B cell (primary cell): ENCODE results near the gene GDI2. TPM values are rescaled to one million over a fixed set of nuclear protein-coding genes. Genes with fewer than 3 reads are reported as not detected.

Experiments used
- ATAC-seq: fragments of 200-7000 bp; cut with Tn5 transposase; one replicate; pipeline ENCODE4 v1.10.0; 2021; ENCODE audit warnings: low read depth, mild to moderate bottlenecking, moderate number of reproducible peaks, moderate library complexity
- CTCF ChIA-PET: fragments of 350-600 bp; sonication (Branson Sonifier 250); formaldehyde crosslinking; loops from one replicate; lab custom pipeline; 2021; ENCODE audit warnings: antibody characterized with exemption, inconsistent platforms; lab: Charles Lee
- POLR2A ChIA-PET: fragments of 350-600 bp; sonication (Branson Sonifier 250); formaldehyde crosslinking; loops from one replicate; lab custom pipeline; 2021; ENCODE audit warnings: antibody characterized with exemption; lab: Charles Lee
- DNase-seq: peaks from one replicate; pipeline ENCODE4 v3.0.0; 2013
- H2AFZ ChIP-seq: 2 replicates; pipeline ENCODE4 v1.6.1; 2012; ENCODE audit warnings: mild to moderate bottlenecking, low read depth, low read length; ENCODE audit not compliant: insufficient read depth, poor library complexity, severe bottlenecking
- H3K27ac ChIP-seq, 2 donors: 1 replicate in 1 of 2; 2 replicates in 1 of 2; pipeline ENCODE4 v1.5.1; 2012 to 2013; ENCODE audit warnings: low read length in 2 of 2, mild to moderate bottlenecking in 2 of 2, moderate library complexity in 1 of 2
- H3K27me3 ChIP-seq, 4 experiments: fragments of 200-600 bp in 1 of 4; sonication (generic) in 1 of 4; replicated peaks in 1 of 4; 1 replicate in 2 of 4; 2 replicates in 2 of 4; pipeline versions ENCODE4 v1.6.1 to v1.7.0; 2013 to 2016; ENCODE audit warnings: low read length in 3 of 4, mild to moderate bottlenecking in 2 of 4, mixed read lengths in 1 of 4, moderate library complexity in 1 of 4; ENCODE audit not compliant: insufficient read depth in 4 of 4, control insufficient read depth in 3 of 4; ENCODE audit errors: control extremely low read depth in 1 of 4
- H3K36me3 ChIP-seq, 2 experiments: replicated peaks in 1 of 2; 1 replicate in 1 of 2; 2 replicates in 1 of 2; pipeline versions ENCODE4 v1.6.1 to v1.7.1; 2013; ENCODE audit warnings: low read length in 1 of 2; ENCODE audit not compliant: insufficient read depth in 2 of 2, control insufficient read depth in 1 of 2; ENCODE audit errors: control extremely low read depth in 1 of 2, extremely low read depth in 1 of 2
- H3K4me1 ChIP-seq, 2 donors: fragments of 200-600 bp in 1 of 2; sonication (generic) in 1 of 2; 1 replicate in 1 of 2; 2 replicates in 1 of 2; pipeline versions ENCODE4 v1.5.1 to v1.6.1; 2013 to 2017; ENCODE audit warnings: low read length in 2 of 2; ENCODE audit not compliant: control insufficient read depth in 2 of 2, insufficient read depth in 2 of 2
- H3K4me2 ChIP-seq: replicated peaks from 2 replicates; pipeline ENCODE3; 2012; ENCODE audit warnings: mild to moderate bottlenecking, low read depth, low read length; ENCODE audit not compliant: poor library complexity, severe bottlenecking
- H3K4me3 ChIP-seq, 5 experiments: fragments of 200-600 bp in 1 of 5; sonication (generic) in 1 of 5; 1 replicate in 3 of 5; 2 replicates in 2 of 5; pipeline versions ENCODE4 v1.5.1 to v1.7.0; 2011 to 2016; ENCODE audit warnings: low read length in 4 of 5, mild to moderate bottlenecking in 4 of 5, low read depth in 2 of 5, control low read depth in 1 of 5, moderate library complexity in 1 of 5; ENCODE audit not compliant: insufficient read depth in 1 of 5; ENCODE audit errors: control extremely low read depth in 1 of 5, extremely low read depth in 1 of 5
- H3K79me2 ChIP-seq: fragments of 200-600 bp; sonication (generic); one replicate; pipeline ENCODE4 v1.6.0; 2016; ENCODE audit warnings: low read length; ENCODE audit not compliant: control insufficient read depth, insufficient read depth
- H3K9ac ChIP-seq: fragments of 200-600 bp; sonication (generic); 2 replicates; pipeline ENCODE4 v1.6.1; 2017; ENCODE audit warnings: mild to moderate bottlenecking, low read length, moderate library complexity
- H3K9me3 ChIP-seq, 3 donors: one replicate each; pipeline versions ENCODE4 v1.6.1 to v1.7.1; 2013; ENCODE audit warnings: low read length in 2 of 3; ENCODE audit not compliant: control insufficient read depth in 2 of 3, insufficient read depth in 1 of 3; ENCODE audit errors: control extremely low read depth in 1 of 3
- H4K20me1 ChIP-seq: 2 replicates; pipeline ENCODE4 v1.6.0; 2012; ENCODE audit warnings: mild to moderate bottlenecking, low read length; ENCODE audit not compliant: insufficient read depth, control insufficient read depth, poor library complexity, severe bottlenecking
- H3K27ac Mint-ChIP-seq: one replicate; pipeline ENCODE4 v1.8.0; 2021; ENCODE audit warnings: mixed read lengths
- H3K27me3 Mint-ChIP-seq: one replicate; pipeline ENCODE4 v1.8.0; 2021; ENCODE audit warnings: mixed read lengths
- H3K4me1 Mint-ChIP-seq: one replicate; pipeline ENCODE4 v1.8.0; 2021; ENCODE audit warnings: mixed read lengths
- H3K4me3 Mint-ChIP-seq: one replicate; pipeline ENCODE4 v1.8.0; 2021; ENCODE audit warnings: mixed read lengths
- H3K9me3 Mint-ChIP-seq: one replicate; pipeline ENCODE4 v1.8.0; 2022; ENCODE audit warnings: mixed read lengths; ENCODE audit not compliant: insufficient read depth
- EZH2 ChIP-seq: IDR thresholded peaks from 2 replicates; pipeline ENCODE4 v1.6.1; 2012; ENCODE audit warnings: borderline replicate concordance, low read depth, mild to moderate bottlenecking, moderate library complexity, low read length; ENCODE audit not compliant: insufficient read depth, poor library complexity, severe bottlenecking
- WGBS: methylation state at CpG from one replicate; pipeline ENCODE4 v1.1.5; 2013; ENCODE audit warnings: missing lambda C conversion rate; ENCODE audit not compliant: insufficient coverage; 5-methylcytosine and 5-hydroxymethylcytosine counted together
- intact Hi-C: fragments of 100-400 bp; cut with micrococcal nuclease; formaldehyde crosslinking; loops from one replicate; pipeline ENCODE4 v1.10.0; 2022
- polyA plus RNA-seq: library from polyadenylated mRNA; depleted of rRNA; stranded (reverse); fragments of >200 nt; gene quantifications from 2 replicates; pipeline ENCODE4 v1.2.3, GENCODE V29; 2012
- total RNA-seq, 2 donors: library from RNA; stranded (reverse); fragments of 120-200 nt in 1 of 2; gene quantifications; 1 replicate in 1 of 2; 2 replicates in 1 of 2; pipeline versions ENCODE4 v1.2.3 to v1.2.4, GENCODE V29; 2013 to 2022
- TF ChIP-seq, protein P1 (sequence below): fragments of 200-600 bp; IDR thresholded peaks from one replicate; pipeline ENCODE4 v1.8.0; 2022; ENCODE audit warnings: antibody characterized with exemption, mild to moderate bottlenecking

Gene GDI2
- total and polyA plus RNA-seq, 2 donors (not counting 1 experiment from before 2014, with no cell fraction given), result 91.1 to 187 TPM

DNA sequence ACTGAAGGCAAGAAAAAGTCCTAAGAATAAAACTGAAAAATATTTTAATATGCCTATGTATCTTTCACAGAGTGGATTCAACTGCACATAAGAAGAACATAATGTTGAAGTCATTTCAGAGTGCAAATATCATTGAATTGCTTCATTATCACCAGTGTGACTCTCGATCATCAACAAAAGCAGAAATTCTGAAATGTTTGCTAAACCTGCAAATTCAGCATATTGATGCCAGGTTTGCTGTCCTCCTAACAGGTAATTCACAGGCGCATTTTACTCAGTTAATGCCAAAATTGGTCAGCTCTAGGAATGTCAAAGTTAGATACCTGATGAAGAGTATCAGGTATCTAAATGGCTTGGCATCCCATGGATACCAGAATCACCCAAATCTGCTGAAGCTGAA lies 52.0 kb downstream of the GDI2 start:
- Histone ChIP-seq H3K4me2 (no peak overlapping the region), H3K9ac (no peak overlapping the region), H3K36me3 (peaks cover 12 to 86% of the 10 kb centered on the region in 2 experiments), H3K27ac (no peak overlapping the region), H3K4me1 (no peaks in the 10 kb centered on the region), H3K79me2 (no peaks in the 10 kb centered on the region), H4K20me1 (peaks cover 13% of the 10 kb centered on the region), H3K27me3 (no peaks in the 10 kb centered on the region), H3K9me3 (no peaks in the 10 kb centered on the region), H2AFZ (no peak overlapping the region), H3K4me3 (no peak overlapping the region)
- no peaks in the 10 kb centered on the region for H3K27me3 Mint-ChIP-seq
- no CpG with 5 or more reads among the region's 2 CpGs for WGBS
- ChIA-PET CTCF (no interaction called here), POLR2A (no interaction called here)
- H3K9me3 Mint-ChIP-seq, result no peaks in the 10 kb centered on the region
- DNase-seq (no peak), ATAC-seq (no peak)
- no peaks in the 10 kb centered on the region for H3K4me1 Mint-ChIP-seq
- TF ChIP-seq, protein P1, sequence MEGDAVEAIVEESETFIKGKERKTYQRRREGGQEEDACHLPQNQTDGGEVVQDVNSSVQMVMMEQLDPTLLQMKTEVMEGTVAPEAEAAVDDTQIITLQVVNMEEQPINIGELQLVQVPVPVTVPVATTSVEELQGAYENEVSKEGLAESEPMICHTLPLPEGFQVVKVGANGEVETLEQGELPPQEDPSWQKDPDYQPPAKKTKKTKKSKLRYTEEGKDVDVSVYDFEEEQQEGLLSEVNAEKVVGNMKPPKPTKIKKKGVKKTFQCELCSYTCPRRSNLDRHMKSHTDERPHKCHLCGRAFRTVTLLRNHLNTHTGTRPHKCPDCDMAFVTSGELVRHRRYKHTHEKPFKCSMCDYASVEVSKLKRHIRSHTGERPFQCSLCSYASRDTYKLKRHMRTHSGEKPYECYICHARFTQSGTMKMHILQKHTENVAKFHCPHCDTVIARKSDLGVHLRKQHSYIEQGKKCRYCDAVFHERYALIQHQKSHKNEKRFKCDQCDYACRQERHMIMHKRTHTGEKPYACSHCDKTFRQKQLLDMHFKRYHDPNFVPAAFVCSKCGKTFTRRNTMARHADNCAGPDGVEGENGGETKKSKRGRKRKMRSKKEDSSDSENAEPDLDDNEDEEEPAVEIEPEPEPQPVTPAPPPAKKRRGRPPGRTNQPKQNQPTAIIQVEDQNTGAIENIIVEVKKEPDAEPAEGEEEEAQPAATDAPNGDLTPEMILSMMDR, result no peak
- no peak for TF ChIP-seq EZH2
- no peak overlapping the region for H3K4me3 Mint-ChIP-seq
- H3K27ac Mint-ChIP-seq, result no peak overlapping the region
- intact Hi-C loops, result no loop called here

DNA sequence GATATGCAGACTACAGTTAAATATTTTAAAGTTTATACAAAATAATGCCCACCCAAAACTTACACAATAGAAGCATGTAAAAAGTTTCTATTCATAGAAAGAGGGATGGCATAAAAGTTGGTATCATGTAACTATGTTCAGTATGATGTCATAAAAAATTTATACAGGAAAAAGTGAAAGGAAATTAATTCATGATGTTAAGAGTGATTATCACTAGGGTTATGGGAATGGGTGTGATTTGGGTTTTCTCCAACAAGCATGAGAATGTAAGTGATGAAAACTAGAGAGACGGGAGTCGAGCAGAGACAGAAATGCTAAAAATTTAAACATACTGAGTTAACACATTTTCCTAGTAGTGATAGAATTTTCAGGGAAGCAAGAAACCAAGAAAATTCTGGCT lies 52.7 kb downstream of the GDI2 start:
- Histone ChIP-seq H3K27ac (no peak overlapping the region), H4K20me1 (peaks cover 8% of the 10 kb centered on the region), H3K4me1 (no peaks in the 10 kb centered on the region), H3K9me3 (no peaks in the 10 kb centered on the region), H3K36me3 (peaks cover 9 to 86% of the 10 kb centered on the region in 2 experiments), H3K4me2 (no peak overlapping the region), H2AFZ (no peak overlapping the region), H3K9ac (no peak overlapping the region), H3K4me3 (no peak overlapping the region), H3K27me3 (no peaks in the 10 kb centered on the region), H3K79me2 (no peaks in the 10 kb centered on the region)
- DNase-seq (no peak), ATAC-seq (no peak)
- Mint-ChIP-seq H3K4me1 (no peaks in the 10 kb centered on the region), H3K9me3 (no peaks in the 10 kb centered on the region), H3K4me3 (no peak overlapping the region), H3K27me3 (no peaks in the 10 kb centered on the region), H3K27ac (no peak overlapping the region)
- ChIA-PET CTCF (no interaction called here), POLR2A (no interaction called here)
- intact Hi-C loops, result no loop called here
- no CpG with 5 or more reads among the region's 2 CpGs for WGBS
- TF ChIP-seq EZH2, result no peak
- TF ChIP-seq, protein P1, result no peak
